Naive thymus-derived CD4-positive, alpha-beta T cell (primary cell): ENCODE measurements around the gene UBE2C. TPM values are rescaled to one million over a fixed set of nuclear protein-coding genes. Genes with fewer than 3 reads are reported as not detected.
"Not testable (repeated sequence)": the region's sequence is repeated elsewhere in the genome, so short reads cannot be mapped to it uniquely, and the experiment has no call there.

Experiments
- ATAC-seq: fragments of 150-1000 bp; cut with Tn5 transposase; 2 replicates; pipeline ENCODE4 v1.10.0; 2021; ENCODE audit warnings: mild to moderate bottlenecking, moderate library complexity
- CTCF ChIA-PET: fragments of 350-600 bp; sonication (Branson Sonifier 250); formaldehyde crosslinking; loops from one replicate; lab custom pipeline; 2021; ENCODE audit warnings: antibody characterized with exemption; lab: Charles Lee
- POLR2A ChIA-PET: fragments of 350-600 bp; sonication (Branson Sonifier 250); formaldehyde crosslinking; loops from one replicate; lab custom pipeline; 2021; ENCODE audit warnings: antibody characterized with exemption, inconsistent platforms; lab: Charles Lee
- DNase-seq, 9 donors: peaks; one replicate each; pipeline versions ENCODE4 v3.0.0 to v3.0.0-alpha.2; 2020 to 2022; ENCODE audit warnings: mixed read lengths in 1 of 9
- H3K27ac ChIP-seq: one replicate; pipeline ENCODE4 v1.7.0; 2013; ENCODE audit warnings: mild to moderate bottlenecking, low read depth, low read length, moderate library complexity
- H3K27me3 ChIP-seq, 2 donors: one replicate each; pipeline ENCODE4 v1.7.0; 2013; ENCODE audit warnings: low read length in 2 of 2, mild to moderate bottlenecking in 2 of 2, moderate library complexity in 2 of 2; ENCODE audit not compliant: control insufficient read depth in 2 of 2, insufficient read depth in 2 of 2
- H3K36me3 ChIP-seq, 3 experiments: 1 replicate in 2 of 3; 2 replicates in 1 of 3; pipeline ENCODE4 v1.7.0; 2013; ENCODE audit warnings: low read length in 3 of 3, mild to moderate bottlenecking in 3 of 3, moderate library complexity in 1 of 3; ENCODE audit not compliant: insufficient read depth in 3 of 3, control insufficient read depth in 2 of 3
- H3K4me1 ChIP-seq, 2 donors: one replicate each; pipeline ENCODE4 v1.7.0; 2013; ENCODE audit warnings: low read length in 2 of 2, mild to moderate bottlenecking in 2 of 2, moderate library complexity in 1 of 2; ENCODE audit not compliant: control insufficient read depth in 2 of 2, insufficient read depth in 2 of 2
- H3K4me3 ChIP-seq: 2 replicates; pipeline ENCODE4 v1.7.0; 2013; ENCODE audit warnings: mild to moderate bottlenecking, low read length
- H3K9me3 ChIP-seq, 3 experiments: 1 replicate in 2 of 3; 2 replicates in 1 of 3; pipeline ENCODE4 v1.7.0; 2013; ENCODE audit warnings: low read length in 3 of 3; ENCODE audit not compliant: control insufficient read depth in 2 of 3
- H3K27ac Mint-ChIP-seq, 9 donors: one replicate each; pipeline ENCODE4 v1.8.0; 2020 to 2022; ENCODE audit warnings: mixed read lengths in 9 of 9, mild to moderate bottlenecking in 8 of 9, moderate library complexity in 5 of 9, inconsistent platforms in 2 of 9
- H3K27me3 Mint-ChIP-seq, 5 donors: one replicate each; pipeline ENCODE4 v1.8.0; 2021 to 2022; ENCODE audit warnings: mixed read lengths in 5 of 5, mild to moderate bottlenecking in 1 of 5
- H3K36me3 Mint-ChIP-seq, 5 donors: one replicate each; pipeline ENCODE4 v1.8.0; 2020 to 2022; ENCODE audit warnings: mixed read lengths in 5 of 5, mild to moderate bottlenecking in 3 of 5, inconsistent platforms in 1 of 5
- H3K4me1 Mint-ChIP-seq, 7 donors: one replicate each; pipeline ENCODE4 v1.8.0; 2020 to 2022; ENCODE audit warnings: mixed read lengths in 7 of 7, mild to moderate bottlenecking in 3 of 7, inconsistent platforms in 1 of 7
- H3K4me3 Mint-ChIP-seq, 10 donors: one replicate each; pipeline ENCODE4 v1.8.0; 2020 to 2022; ENCODE audit warnings: mild to moderate bottlenecking in 10 of 10, mixed read lengths in 10 of 10, moderate library complexity in 6 of 10, inconsistent platforms in 2 of 10
- H3K9me3 Mint-ChIP-seq, 11 donors: one replicate each; pipeline ENCODE4 v1.8.0; 2020 to 2022; ENCODE audit warnings: mixed read lengths in 11 of 11, mild to moderate bottlenecking in 4 of 11, inconsistent platforms in 1 of 11, moderate library complexity in 1 of 11
- intact Hi-C, 2 donors: fragments of 100-400 bp; cut with micrococcal nuclease; formaldehyde crosslinking; loops; one replicate each; pipeline ENCODE4 v1.15.1; 2023
- polyA plus RNA-seq, 2 donors: library from polyadenylated mRNA; unstranded; fragments of 300-500 nt; fragmentation: Illumina TruSeq; gene quantifications; one replicate each; pipeline ENCODE4 v1.2.3, GENCODE V29; 2021
- total RNA-seq, 6 experiments: library from RNA in 5 of 6; stranded (reverse) in 5 of 6; gene quantifications; 1 replicate in 5 of 6; 2 replicates in 1 of 6; pipeline ENCODE4 v1.2.3 and lab custom pipeline; 2021 to 2026

Gene UBE2C
- total and polyA plus RNA-seq, 7 experiments from 2014 or later = 0.50 to 129 (median 0.75) TPM; not detected in 3

- H3K27ac ChIP-seq = no peak within 1 kb of the TSS
- intact Hi-C loops = no loop called here
- no peaks in the 10 kb centered on the region for H3K9me3 ChIP-seq
- no peak within 1 kb of the TSS for H3K4me3 ChIP-seq
- H3K4me1 ChIP-seq = peaks cover 0 to 7% of the 10 kb centered on the region in 2 donors
- Mint-ChIP-seq H3K9me3 (no peaks in the 10 kb centered on the region), H3K4me3 (no peak within 1 kb of the TSS), H3K36me3 (peaks cover 0 to 2% (median 0%) of the 10 kb centered on the region in 5 donors), H3K4me1 (peaks cover 12 to 23% (median 16%) of the 10 kb centered on the region in 7 donors), H3K27me3 (peaks cover 19 to 45% (median 25%) of the 10 kb centered on the region in 5 donors), H3K27ac (no peak within 1 kb of the TSS)
- POLR2A ChIA-PET = interaction anchor here (0.7 kb wide), 1 partner anchor 30 kb away, joined by 3 read pairs; the partner anchor contains the start of gene ACOT8
- DNase-seq (no peak), ATAC-seq (no peak)
- CTCF ChIA-PET = no interaction called here
- no peaks in the 10 kb centered on the region for H3K36me3 ChIP-seq
- H3K27me3 ChIP-seq = peaks cover 3 to 10% of the 10 kb centered on the region in 2 donors
These were observed 14.7 kb downstream of the UBE2C start, which contains the start of gene TNNC2 for GRCh38 chr20:45827030-45827652. Gene TNNC2 (minus strand): TSS chr20:45827312. CDS start chr20:45827248, 64 bp downstream.

- ATAC-seq (no peak), DNase-seq (no peak)
- ChIA-PET CTCF (no interaction called here), POLR2A (no interaction called here)
- peaks cover 15 to 39% (median 23%) of the 10 kb centered on the region in 5 donors for H3K27me3 Mint-ChIP-seq
- H3K4me3 Mint-ChIP-seq = no peak overlapping the region
- Histone ChIP-seq H3K4me3 (no peak overlapping the region), H3K4me1 (peaks cover 0 to 7% of the 10 kb centered on the region in 2 donors), H3K9me3 (no peaks in the 10 kb centered on the region), H3K27ac (no peak overlapping the region), H3K36me3 (no peaks in the 10 kb centered on the region), H3K27me3 (peaks cover 3 to 10% of the 10 kb centered on the region in 2 donors)
- intact Hi-C loops = no loop called here
- H3K27ac Mint-ChIP-seq = no peak overlapping the region
- peaks cover 12 to 19% (median 16%) of the 10 kb centered on the region in 7 donors for H3K4me1 Mint-ChIP-seq
- H3K9me3 Mint-ChIP-seq = no peaks in the 10 kb centered on the region
- no peaks in the 10 kb centered on the region for H3K36me3 Mint-ChIP-seq
These were observed 15.3 kb downstream of the UBE2C start for GRCh38 chr20:45827712-45828111.

GRCh38 chr20:45828589-45828988 lies 16.1 kb downstream of the UBE2C start:
- peaks cover 4 to 7% of the 10 kb centered on the region in 2 donors for H3K4me1 ChIP-seq
- no peaks in the 10 kb centered on the region for H3K36me3 Mint-ChIP-seq
- no peak for ATAC-seq
- peaks cover 8 to 34% (median 14%) of the 10 kb centered on the region in 5 donors for H3K27me3 Mint-ChIP-seq
- H3K27ac Mint-ChIP-seq = no peak overlapping the region
- H3K36me3 ChIP-seq = no peaks in the 10 kb centered on the region
- no peak overlapping the region for H3K27ac ChIP-seq
- ChIA-PET CTCF (no interaction called here), POLR2A (no interaction called here)
- no peaks in the 10 kb centered on the region for H3K9me3 ChIP-seq
- intact Hi-C loops = no loop called here
- no peak overlapping the region for H3K4me3 ChIP-seq
- H3K27me3 ChIP-seq = peaks cover 2 to 5% of the 10 kb centered on the region in 2 donors
- peaks cover 16 to 23% (median 20%) of the 10 kb centered on the region in 7 donors for H3K4me1 Mint-ChIP-seq
- DNase-seq = no peak
- H3K9me3 Mint-ChIP-seq = no peaks in the 10 kb centered on the region
- no peak overlapping the region for H3K4me3 Mint-ChIP-seq

GRCh38 chr20:45829673-45830106 lies 17.2 kb downstream of the UBE2C start:
- H3K27me3 ChIP-seq, POLR2A ChIA-PET, CTCF ChIA-PET, H3K27ac ChIP-seq, H3K36me3 Mint-ChIP-seq, ATAC-seq, intact Hi-C loops, H3K9me3 Mint-ChIP-seq, H3K4me1 ChIP-seq, H3K4me3 Mint-ChIP-seq, H3K4me3 ChIP-seq, H3K27ac Mint-ChIP-seq, H3K9me3 ChIP-seq, DNase-seq, H3K36me3 ChIP-seq: not testable (repeated sequence)
- Mint-ChIP-seq H3K27me3 (peaks cover 0 to 24% (median 3%) of the 10 kb centered on the region in 5 donors), H3K4me1 (peaks cover 8 to 17% (median 11%) of the 10 kb centered on the region in 7 donors)

GRCh38 chr20:45832619-45833018 lies 20.2 kb downstream of the UBE2C start:
- no peak overlapping the region for H3K4me3 ChIP-seq
- Mint-ChIP-seq H3K27me3 (peaks cover 0 to 21% (median 0%) of the 10 kb centered on the region in 5 donors), H3K36me3 (peaks cover 0 to 2% (median 0%) of the 10 kb centered on the region in 5 donors), H3K4me1 (peaks cover 6 to 14% (median 9%) of the 10 kb centered on the region in 7 donors), H3K4me3 (peak overlapping the region; percentile 81 to 95 (median 88)), H3K9me3 (no peaks in the 10 kb centered on the region), H3K27ac (peak overlapping the region in 6 of 9 donors; percentile 17 to 90 (median 78))
- intact Hi-C loops = loop anchor here in 1 of 2 donors (1.0 kb wide), 2 partner anchors 20 to 25 kb away; partner anchors contain the start of genes ACOT8, UBE2C and ZSWIM3
- ChIA-PET POLR2A (interaction anchor here (0.6 to 1.0 kb wide), 2 partner anchors 15 to 24 kb away, joined by 3 read pairs; no protein-coding TSS in a partner anchor), CTCF (interaction anchor here (1.0 kb wide), 1 partner anchor 8 kb away, joined by 3 read pairs; no protein-coding TSS in a partner anchor)
- no peak for DNase-seq
- no peaks in the 10 kb centered on the region for H3K9me3 ChIP-seq
- H3K27me3 ChIP-seq = no peaks in the 10 kb centered on the region
- no peak overlapping the region for H3K27ac ChIP-seq
- H3K4me1 ChIP-seq = peaks cover 4 to 5% of the 10 kb centered on the region in 2 donors
- no peak for ATAC-seq
- no peaks in the 10 kb centered on the region for H3K36me3 ChIP-seq

- Histone ChIP-seq H3K4me1 (peaks cover 4 to 5% of the 10 kb centered on the region in 2 donors), H3K4me3 (peak within 1 kb of the TSS; percentile 61), H3K36me3 (no peaks in the 10 kb centered on the region), H3K9me3 (no peaks in the 10 kb centered on the region), H3K27me3 (no peaks in the 10 kb centered on the region), H3K27ac (peak within 1 kb of the TSS; percentile 59)
- Mint-ChIP-seq H3K27me3 (peaks cover 0 to 20% (median 0%) of the 10 kb centered on the region in 5 donors), H3K4me1 (peaks cover 6 to 14% (median 9%) of the 10 kb centered on the region in 7 donors), H3K4me3 (peak within 1 kb of the TSS; percentile 81 to 95 (median 88)), H3K9me3 (no peaks in the 10 kb centered on the region), H3K27ac (peak within 1 kb of the TSS in 8 of 9 donors; percentile 26 to 90 (median 80)), H3K36me3 (peaks cover 0 to 2% (median 0%) of the 10 kb centered on the region in 5 donors)
- ATAC-seq = peak; percentile 68
- CTCF ChIA-PET = interaction anchor here (1.0 kb wide), 1 partner anchor 9 kb away, joined by 3 read pairs; no protein-coding TSS in a partner anchor
- POLR2A ChIA-PET = interaction anchor here (0.6 to 1.0 kb wide), 2 partner anchors 16 to 23 kb away, joined by 3 read pairs; no protein-coding TSS in a partner anchor
- DNase-seq = peak in 6 of 9 donors; percentile 20 to 44 (median 22)
- intact Hi-C loops = loop anchor here in 1 of 2 donors (1.0 kb wide), 2 partner anchors 21 to 24 kb away; partner anchors contain the start of genes ACOT8, UBE2C and ZSWIM3
These were observed 20.8 kb downstream of the UBE2C start, which contains the start of gene SNX21 for GRCh38 chr20:45833030-45833882. Gene SNX21 (plus strand): TSS chr20:45833799. CDS start chr20:45833920, 121 bp downstream.
